Astrocyte (in vitro differentiated cells and primary cell): ENCODE results near the gene THOP1.

Experiments
- EZH2 ChIP-seq: IDR thresholded peaks from 2 replicates; pipeline ENCODE4 v1.6.1; 2012; ENCODE audit warnings: mild to moderate bottlenecking, low read length, inconsistent platforms; ENCODE audit not compliant: insufficient read depth
- TF ChIP-seq, protein P1 (sequence below): IDR thresholded peaks from 2 replicates; pipeline ENCODE4 v1.5.1; 2011; ENCODE audit warnings: low read depth, mild to moderate bottlenecking, inconsistent platforms, low read length, moderate library complexity; ENCODE audit not compliant: insufficient read depth

DNA sequence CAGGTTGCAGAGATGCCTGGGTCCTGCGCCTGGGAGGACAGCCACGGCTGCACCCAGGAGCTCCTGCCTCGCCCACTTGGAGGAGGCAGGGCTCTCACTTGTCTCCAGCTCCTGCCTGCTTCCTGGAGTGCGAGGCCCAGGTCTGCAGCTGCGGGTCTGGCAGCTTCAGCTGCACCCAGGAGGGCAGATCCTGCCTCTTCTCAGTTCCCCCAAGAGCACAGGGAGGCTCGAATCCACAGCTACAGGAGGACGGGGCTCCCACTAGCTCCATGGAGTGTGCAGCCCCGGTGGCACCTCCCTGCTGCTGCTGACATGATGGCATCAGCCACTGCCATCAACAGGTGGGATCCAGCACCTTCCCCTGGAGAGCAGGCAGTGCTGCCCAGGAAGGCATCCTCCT is 38.8 kb downstream of the THOP1 start:
- TF ChIP-seq, protein P1, sequence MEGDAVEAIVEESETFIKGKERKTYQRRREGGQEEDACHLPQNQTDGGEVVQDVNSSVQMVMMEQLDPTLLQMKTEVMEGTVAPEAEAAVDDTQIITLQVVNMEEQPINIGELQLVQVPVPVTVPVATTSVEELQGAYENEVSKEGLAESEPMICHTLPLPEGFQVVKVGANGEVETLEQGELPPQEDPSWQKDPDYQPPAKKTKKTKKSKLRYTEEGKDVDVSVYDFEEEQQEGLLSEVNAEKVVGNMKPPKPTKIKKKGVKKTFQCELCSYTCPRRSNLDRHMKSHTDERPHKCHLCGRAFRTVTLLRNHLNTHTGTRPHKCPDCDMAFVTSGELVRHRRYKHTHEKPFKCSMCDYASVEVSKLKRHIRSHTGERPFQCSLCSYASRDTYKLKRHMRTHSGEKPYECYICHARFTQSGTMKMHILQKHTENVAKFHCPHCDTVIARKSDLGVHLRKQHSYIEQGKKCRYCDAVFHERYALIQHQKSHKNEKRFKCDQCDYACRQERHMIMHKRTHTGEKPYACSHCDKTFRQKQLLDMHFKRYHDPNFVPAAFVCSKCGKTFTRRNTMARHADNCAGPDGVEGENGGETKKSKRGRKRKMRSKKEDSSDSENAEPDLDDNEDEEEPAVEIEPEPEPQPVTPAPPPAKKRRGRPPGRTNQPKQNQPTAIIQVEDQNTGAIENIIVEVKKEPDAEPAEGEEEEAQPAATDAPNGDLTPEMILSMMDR: no peak
- no peak for TF ChIP-seq EZH2
